Measurements from ENCODE around the gene TMEM214.

- TF ChIP-seq CTCF (IDR thresholded peaks at IDR 0.05; ENCODE audit: poor library complexity) (no peak), EZH2 (IDR thresholded peaks at IDR 0.05; ENCODE audit: borderline replicate concordance) (no peak), EZH2phosphoT487 (IDR thresholded peaks at IDR 0.05; ENCODE audit: low read depth, severe bottlenecking, unreplicated experiment) (no peak)
These were observed 7.4 kb upstream of the TMEM214 start for GRCh38 chr2:27025281-27025800.
